Thoracic aorta endothelial cell (primary cell): ENCODE measurements around the gene TIMD4. TPM values are rescaled to one million over a fixed set of nuclear protein-coding genes. Genes with fewer than 3 reads are reported as not detected.

ENCODE experiments used
- total RNA-seq: library from RNA; depleted of rRNA; stranded (reverse); fragments of >200 nt; gene quantifications from 2 replicates; pipeline ENCODE4 v1.2.3, GENCODE V29; 2012

TIMD4 gene
- total RNA-seq, result not detected in 2 replicates

DNA sequence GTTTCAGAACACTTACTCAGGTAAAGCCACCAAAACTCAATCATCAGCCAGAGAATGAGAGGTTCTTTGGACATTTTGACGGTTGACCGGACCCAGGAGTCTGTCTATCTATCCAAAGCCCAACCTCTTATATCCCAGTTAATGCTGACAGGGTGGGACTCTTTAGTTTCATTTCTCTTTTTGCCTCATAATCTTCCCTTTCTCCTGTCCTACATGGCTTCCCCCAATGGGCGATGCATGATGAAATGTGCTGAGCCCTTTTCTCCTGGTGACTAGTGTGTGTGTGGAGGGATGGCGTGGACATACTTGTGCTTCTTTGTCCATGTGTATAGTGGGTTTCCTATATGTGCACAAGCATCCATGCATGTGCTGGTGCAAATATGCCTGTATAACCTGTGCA, at the start of gene TIMD4:
TSS of gene TIMD4 (minus strand) at position 102 of the 400 bp plus-strand sequence. CDS start at position 74, 28 bp downstream.

Other genes with a start within 250 kb of the TIMD4 start
- under 0.01 and 0.07 TPM in 2 replicates for gene PPP1R2B, start 112.9 kb downstream of the TIMD4 start, total RNA-seq
- gene HAVCR1, start 95.9 kb upstream of the TIMD4 start, total RNA-seq, result not detected in 2 replicates
- under 0.01 and 0.07 TPM in 2 replicates for gene HAVCR2, start 145.8 kb upstream of the TIMD4 start, total RNA-seq
- gene MED7, start 179.6 kb upstream of the TIMD4 start, total RNA-seq, result 11.8 and 12.1 TPM in 2 replicates
- not detected in 2 replicates for gene GARIN3, start 203.0 kb upstream of the TIMD4 start, total RNA-seq
- not detected in 2 replicates for gene ITK, start 217.6 kb upstream of the TIMD4 start, total RNA-seq